ENCODE data around the gene OR6C4.

- TF ChIP-seq POLR2A (IDR thresholded peaks at IDR 0.05) = no peak
- no peak for TF ChIP-seq EP300 (IDR thresholded peaks at IDR 0.05; ENCODE audit: low read depth)
Measured at GRCh38 chr12:55499810-55500252, 49.6 kb upstream of the OR6C4 start.

Measured in transverse colon (tissue), 1 donor.